GM12878 (cell line): ENCODE results near the gene SLX4. TPM values are rescaled to one million over a fixed set of nuclear protein-coding genes. Genes with fewer than 3 reads are reported as not detected.

Experiments used
- ATAC-seq: fragments of 200-7000 bp; cut with Tn5 transposase; 3 replicates; pipeline ENCODE4 v1.9.1; 2020; ENCODE audit warnings: mild to moderate bottlenecking, moderate library complexity
- BruUV-seq: library from RNA; stranded (reverse); fragments of 400-500 nt; replicated peaks from 2 replicates; lab custom pipeline; 2021; lab: Mats Ljungman, UMichigan
- CTCF ChIA-PET: fragments of 300-600 bp; sonication (Branson Sonifier 250); formaldehyde crosslinking; extraction: SDS; loops from one replicate; lab custom pipeline; 2021; ENCODE audit warnings: inconsistent platforms; lab: Yijun Ruan, JAX
- POLR2A ChIA-PET: fragments of 350-600 bp; formaldehyde crosslinking; extraction: SDS; loops from one replicate; lab custom pipeline; 2021; ENCODE audit warnings: inconsistent platforms; lab: Charles Lee
- RAD21 ChIA-PET: fragments of 300-600 bp; sonication (Branson Sonifier 250); formaldehyde crosslinking; loops from one replicate; lab custom pipeline; 2023; ENCODE audit warnings: antibody characterized with exemption; ENCODE audit not compliant: unreplicated experiment; lab: Charles Lee
- SMC1A ChIA-PET: fragments of 300-600 bp; sonication (Branson Sonifier 250); formaldehyde crosslinking; loops from one replicate; lab custom pipeline; 2023; ENCODE audit not compliant: unreplicated experiment, uncharacterized antibody; lab: Charles Lee
- DNase-seq: peaks from one replicate; pipeline ENCODE4 v3.0.0-alpha.2; 2011; ENCODE audit warnings: low read depth, low spot score
- FAIRE-seq: peaks from 3 replicates; lab custom pipeline; 2011; peaks lifted over from hg19 to GRCh38; lab: Jason Lieb, UNC
- H2AFZ ChIP-seq: 2 replicates; pipeline ENCODE4 v1.6.0; 2011; ENCODE audit warnings: low read depth, low read length, control low read depth; ENCODE audit not compliant: control insufficient read depth
- H3K27ac ChIP-seq: 2 replicates; pipeline ENCODE4 v1.5.1; 2011; ENCODE audit warnings: control low read depth; ENCODE audit not compliant: control insufficient read depth, insufficient read depth
- H3K27me3 ChIP-seq, 2 experiments: replicated peaks in 1 of 2; 2 replicates each; pipeline versions ENCODE4 v1.6.0 to v1.6.1; 2011; ENCODE audit warnings: low read length in 1 of 2; ENCODE audit not compliant: control insufficient read depth in 2 of 2, insufficient read depth in 2 of 2
- H3K36me3 ChIP-seq, 2 experiments: 2 replicates each; pipeline ENCODE4 v1.5.1; 2011; ENCODE audit warnings: low read length in 1 of 2; ENCODE audit not compliant: control insufficient read depth in 2 of 2, insufficient read depth in 2 of 2
- H3K4me1 ChIP-seq: 2 replicates; pipeline ENCODE4 v1.6.1; 2011; ENCODE audit warnings: mild to moderate bottlenecking, low read length, moderate library complexity, mixed read lengths; ENCODE audit not compliant: control insufficient read depth, insufficient read depth
- H3K4me2 ChIP-seq: 2 replicates; pipeline ENCODE4 v1.6.0; 2011; ENCODE audit warnings: control low read depth; ENCODE audit not compliant: control insufficient read depth, insufficient read depth
- H3K4me3 ChIP-seq: fragments of 200-600 bp; sonication (generic); 2 replicates; pipeline ENCODE4 v1.5.1; 2016
- H3K79me2 ChIP-seq: 2 replicates; pipeline ENCODE4 v1.6.0; 2011; ENCODE audit warnings: low read length; ENCODE audit not compliant: control insufficient read depth, insufficient read depth
- H3K9ac ChIP-seq: 2 replicates; pipeline ENCODE4 v1.8.0; 2011; ENCODE audit warnings: low read length, control low read depth, mixed read lengths; ENCODE audit not compliant: control insufficient read depth, insufficient read depth
- H3K9me3 ChIP-seq: replicated peaks from 3 replicates; pipeline ENCODE4 v1.5.1; 2011; ENCODE audit warnings: mild to moderate bottlenecking, low read length; ENCODE audit not compliant: control insufficient read depth, insufficient read depth
- H4K20me1 ChIP-seq: 2 replicates; pipeline ENCODE4 v1.6.0; 2011; ENCODE audit not compliant: control insufficient read depth, insufficient read depth
- ATF7 ChIP-seq: fragments of 450-650 bp; IDR thresholded peaks from 2 replicates; pipeline ENCODE4 v1.6.1; 2016; ENCODE audit warnings: low read depth, mild to moderate bottlenecking
- BCL3 ChIP-seq: IDR thresholded peaks from 2 replicates; pipeline ENCODE4 v1.6.1; 2011; ENCODE audit warnings: borderline replicate concordance, low read depth, mild to moderate bottlenecking, moderate library complexity, low read length; ENCODE audit not compliant: insufficient read depth, poor library complexity, severe bottlenecking
- CHD2 ChIP-seq: IDR thresholded peaks from 2 replicates; pipeline ENCODE4 v1.6.1; 2011; ENCODE audit warnings: low read depth, low read length, improper control_type of control experiment, borderline replicate concordance
- MAX ChIP-seq: IDR thresholded peaks from 2 replicates; pipeline ENCODE4 v1.6.1; 2012; ENCODE audit warnings: low read depth, low read length, improper control_type of control experiment
- MTA2 ChIP-seq: fragments of 450-650 bp; IDR thresholded peaks from 2 replicates; pipeline ENCODE4 v1.6.1; 2016; ENCODE audit warnings: low read depth, mild to moderate bottlenecking, moderate library complexity
- PAX8 ChIP-seq: fragments of 450-650 bp; IDR thresholded peaks from 2 replicates; pipeline ENCODE4 v1.6.1; 2017; ENCODE audit warnings: mild to moderate bottlenecking, moderate library complexity
- RAD21 ChIP-seq: IDR thresholded peaks from 2 replicates; pipeline ENCODE4 v1.6.1; 2011; ENCODE audit warnings: mild to moderate bottlenecking, low read depth, low read length, moderate library complexity; ENCODE audit not compliant: insufficient read depth
- SPI1 ChIP-seq: IDR thresholded peaks from 2 replicates; pipeline ENCODE4 v1.6.1; 2011; ENCODE audit warnings: low read depth, mild to moderate bottlenecking, low read length, moderate library complexity, borderline replicate concordance; ENCODE audit not compliant: insufficient read depth
- TCF12 ChIP-seq: IDR thresholded peaks from 2 replicates; pipeline ENCODE4 v1.6.1; 2011; ENCODE audit warnings: low read depth, mild to moderate bottlenecking, low read length
- YY1 ChIP-seq: IDR thresholded peaks from 2 replicates; pipeline ENCODE4 v1.6.1; 2011; ENCODE audit warnings: low read depth, mild to moderate bottlenecking, low read length
- WGBS: methylation state at CpG from one replicate; pipeline ENCODE4 v1.1.6; 2016; ENCODE audit warnings: low lambda C conversion rate; ENCODE audit not compliant: insufficient replicate concordance, insufficient coverage; ENCODE audit errors: missing lambda C conversion rate; 5-methylcytosine and 5-hydroxymethylcytosine counted together
- in situ Hi-C: fragments of 300-500 bp; cut with MboI; formaldehyde crosslinking; loops from 9 replicates; pipeline ENCODE4 v1.14.3; 2018; ENCODE audit warnings: mixed read lengths
- intact Hi-C: fragments of 100-400 bp; cut with micrococcal nuclease; formaldehyde crosslinking; loops from one replicate; pipeline ENCODE4 v1.14.2; 2022; ENCODE audit not compliant: unreplicated experiment
- polyA plus RNA-seq, 11 experiments: library from polyadenylated mRNA; depleted of rRNA in 4 of 11; unstranded in 6 of 11; stranded (reverse) in 5 of 11; fragments of >200 nt; fragmentation: Nextera tagmentation in 4 of 11; fragmentation: Illumina TruSeq in 1 of 11; extraction: Ambion mirVana in 4 of 11; extraction: Trizol in 1 of 11; gene quantifications; 1 replicate in 1 of 11; 2 replicates in 10 of 11; pipeline versions ENCODE4 v1.2.1 to v1.2.3, GENCODE V29; 2011 to 2016; ENCODE audit warnings: inconsistent platforms in 2 of 11, missing spikeins in 2 of 11, low read depth in 1 of 11
- total RNA-seq, 4 experiments: library from RNA; depleted of rRNA in 3 of 4; stranded (reverse); fragments of >200 nt in 3 of 4; fragmentation: Illumina TruSeq in 1 of 4; extraction: Trizol in 1 of 4; gene quantifications; 2 replicates each; pipeline versions ENCODE4 v1.2.1 to v1.2.3, GENCODE V29; 2013 to 2021

The SLX4 gene
- total and polyA plus RNA-seq, 10 of the 15 experiments (the other 5 are each of a cell fraction or from before 2014, with no cell fraction given), result 0.18 to 12.3 (median 4.8) TPM

GRCh38 chr16:3578121-3578520 lies 33.3 kb downstream of the SLX4 start:
- ATAC-seq (peak; percentile 26), FAIRE-seq (no peak), DNase-seq (peak; percentile 23)
- intact Hi-C loops, result loop anchor here (2.0 kb wide), 1 partner anchor 29 kb away; no protein-coding TSS in a partner anchor
- Histone ChIP-seq H2AFZ (peak overlapping the region; percentile 64), H3K4me3 (peak overlapping the region; percentile 16; the same call in 1 of the 2 replicates), H3K27me3 (no peaks in the 10 kb centered on the region), H3K4me2 (peak overlapping the region; percentile 97), H3K9ac (peak overlapping the region; percentile 69), H3K27ac (peak overlapping the region; percentile 91), H4K20me1 (no peaks in the 10 kb centered on the region), H3K36me3 (0 out of 4 replicates have a peak, but pooled peaks cover 0 to 2% of the 10 kb centered on the region in 2 experiments), H3K79me2 (peaks cover 23% of the 10 kb centered on the region), H3K9me3 (no peaks in the 10 kb centered on the region), H3K4me1 (peaks cover 45% of the 10 kb centered on the region)
- TF ChIP-seq RAD21 (no peak), CHD2 (0 out of 2 replicates have a peak, but pooled peaks have one; percentile 3), ATF7 (no peak)
- BruUV-seq, result no TSS peak
- 7% methylated on average over 8 of the region's 8 CpGs for WGBS
- ChIA-PET CTCF (no interaction called here), RAD21 (no interaction called here), SMC1A (interaction anchor here (0.8 to 1.6 kb wide), 2 partner anchors 34 to 60 kb away, joined by 3 to 4 read pairs; partner anchors contain the start of gene SLX4), POLR2A (interaction anchor here (0.5 to 1.0 kb wide), 3 partner anchors 29 to 599 kb away, joined by 3 to 4 read pairs (median 3); no protein-coding TSS in a partner anchor)
- in situ Hi-C loops, result no loop called here

- H3K4me2 ChIP-seq, result peak within 1 kb of the TSS; percentile 99
- WGBS, result under 1% methylated on average over 18 of the region's 18 CpGs
- POLR2A ChIA-PET, result interaction anchor here (1.2 kb wide), 1 partner anchor 35 kb away, joined by 3 read pairs; the partner anchor contains the start of gene SLX4
- H3K4me1 ChIP-seq, result peaks cover 45% of the 10 kb centered on the region
- H3K27me3 ChIP-seq, result no peaks in the 10 kb centered on the region
- SMC1A ChIA-PET, result interaction anchor here (0.8 kb wide), 1 partner anchor 61 kb away, joined by 3 read pairs; no protein-coding TSS in a partner anchor
- intact Hi-C loops, result no loop called here
- H3K27ac ChIP-seq, result peak within 1 kb of the TSS; percentile 91
- H3K9ac ChIP-seq, result peak within 1 kb of the TSS; percentile 69
- H3K9me3 ChIP-seq, result no peaks in the 10 kb centered on the region
- CTCF ChIA-PET, result interaction anchor here (0.5 to 0.9 kb wide), 2 partner anchors 35 to 44 kb away, joined by 3 read pairs; no protein-coding TSS in a partner anchor
- H3K4me3 ChIP-seq, result peak within 1 kb of the TSS; percentile 82
- in situ Hi-C loops, result no loop called here
- H3K36me3 ChIP-seq, result 0 out of 4 replicates have a peak, but pooled peaks cover 0 to 2% of the 10 kb centered on the region in 2 experiments
- no peaks in the 10 kb centered on the region for H4K20me1 ChIP-seq
- ATAC-seq, result peak; percentile 28
- peaks cover 23% of the 10 kb centered on the region for H3K79me2 ChIP-seq
- DNase-seq, result no peak
- H2AFZ ChIP-seq, result peak within 1 kb of the TSS; percentile 86
- RAD21 ChIA-PET, result no interaction called here
- no peak for FAIRE-seq
- no TSS peak for BruUV-seq
- peak; percentile 27; the same call in 1 of the 2 replicates for TF ChIP-seq MAX
- TF ChIP-seq BCL3, result no peak
- no peak for TF ChIP-seq SPI1
- TF ChIP-seq MTA2, result no peak
- TF ChIP-seq TCF12, result no peak
- TF ChIP-seq YY1, result 0 out of 2 replicates have a peak, but pooled peaks have one; percentile 19
- no peak for TF ChIP-seq PAX8
These were observed 34.1 kb downstream of the SLX4 start, which contains the start of gene NLRC3 for GRCh38 chr16:3577302-3577752. Gene NLRC3 (minus strand): TSS chr16:3577403. CDS start chr16:3565036, 12,367 bp downstream.
